Aorta (tissue), 5 donors: ENCODE measurements around the gene HNRNPH2. TPM values are rescaled to one million over a fixed set of nuclear protein-coding genes. Genes with fewer than 3 reads are reported as not detected.

Experiments used
- ATAC-seq: fragments of 200-7000 bp; cut with Tn5 transposase; one replicate; pipeline ENCODE4 v1.9.1; 2022; ENCODE audit warnings: moderate library complexity; ENCODE audit not compliant: low FRiP score
- DNase-seq, 2 donors: peaks; one replicate each; pipeline ENCODE4 v3.0.0-alpha.2; 2020
- H3K27ac ChIP-seq, 2 donors: one replicate each; pipeline ENCODE4 v1.5.1; 2013; ENCODE audit warnings: low read length in 2 of 2, mild to moderate bottlenecking in 2 of 2, moderate library complexity in 2 of 2, control low read depth in 1 of 2, inconsistent platforms in 1 of 2, low read depth in 1 of 2
- H3K27me3 ChIP-seq, 2 donors: one replicate each; pipeline ENCODE4 v1.6.1; 2013; ENCODE audit warnings: control low read depth in 1 of 2, low read length in 1 of 2, mild to moderate bottlenecking in 1 of 2, moderate library complexity in 1 of 2; ENCODE audit not compliant: insufficient read depth in 2 of 2, control insufficient read depth in 1 of 2
- H3K36me3 ChIP-seq, 2 donors: one replicate each; pipeline ENCODE4 v1.6.1; 2013; ENCODE audit warnings: control low read depth in 1 of 2, low read length in 1 of 2, mild to moderate bottlenecking in 1 of 2; ENCODE audit not compliant: insufficient read depth in 2 of 2, control insufficient read depth in 1 of 2
- H3K4me1 ChIP-seq, 2 donors: one replicate each; pipeline ENCODE4 v1.6.1; 2013; ENCODE audit warnings: low read length in 2 of 2, control low read depth in 1 of 2, mild to moderate bottlenecking in 1 of 2, moderate library complexity in 1 of 2; ENCODE audit not compliant: insufficient read depth in 2 of 2, control insufficient read depth in 1 of 2
- H3K4me3 ChIP-seq, 2 donors: one replicate each; pipeline ENCODE4 v1.5.1; 2013; ENCODE audit warnings: low read length in 2 of 2, control low read depth in 1 of 2, mild to moderate bottlenecking in 1 of 2
- H3K9me3 ChIP-seq: one replicate; pipeline ENCODE4 v1.6.1; 2013; ENCODE audit warnings: mild to moderate bottlenecking, low read length; ENCODE audit not compliant: control insufficient read depth
- WGBS, 2 donors: extraction: QIAGEN DNeasy Blood & Tissue Kit; methylation state at CpG; one replicate each; pipeline ENCODE4 v1.1.7; 2013; 5-methylcytosine and 5-hydroxymethylcytosine counted together
- intact Hi-C, 2 donors: fragments of 100-400 bp; cut with DNase I; formaldehyde crosslinking; loops; one replicate each; pipeline versions ENCODE4 v1.14.2 to v1.15.0; 2022
- long read RNA-seq, 2 donors: library from polyadenylated mRNA; unstranded; transcript quantifications; one replicate each; pipeline ENCODE4 v2.0.0, GENCODE V29; 2020 to 2021
- polyA plus RNA-seq, 2 donors: library from polyadenylated mRNA; stranded (reverse); fragments of 200-250 nt; gene quantifications; one replicate each; pipeline ENCODE4 v1.2.3, GENCODE V29; 2013
- total RNA-seq, 2 donors: library from RNA; stranded (reverse); fragmentation: NEBNext Ultra II Directional; extraction: Animal tissue kit (Norgen Biotek cat#: 25700); gene quantifications; one replicate each; pipeline ENCODE4 v1.2.1, GENCODE V29; 2021
- donor health status: healthy with polysubstance abuse.
- donor health status: Bipolar disorder and iron deficiency.
- donor health status: DM: no; HTN: no; CAD: no.
- donor health status: DM: no; HTN: no; CAD: no.
- donor health status: DM: yes; HTN: yes; CAD: no.

HNRNPH2 gene, protein sequence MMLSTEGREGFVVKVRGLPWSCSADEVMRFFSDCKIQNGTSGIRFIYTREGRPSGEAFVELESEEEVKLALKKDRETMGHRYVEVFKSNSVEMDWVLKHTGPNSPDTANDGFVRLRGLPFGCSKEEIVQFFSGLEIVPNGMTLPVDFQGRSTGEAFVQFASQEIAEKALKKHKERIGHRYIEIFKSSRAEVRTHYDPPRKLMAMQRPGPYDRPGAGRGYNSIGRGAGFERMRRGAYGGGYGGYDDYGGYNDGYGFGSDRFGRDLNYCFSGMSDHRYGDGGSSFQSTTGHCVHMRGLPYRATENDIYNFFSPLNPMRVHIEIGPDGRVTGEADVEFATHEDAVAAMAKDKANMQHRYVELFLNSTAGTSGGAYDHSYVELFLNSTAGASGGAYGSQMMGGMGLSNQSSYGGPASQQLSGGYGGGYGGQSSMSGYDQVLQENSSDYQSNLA
- 10 to 100 TPM; 52.9 to 53.1 TPM for total RNA-seq
- 10 to 100 TPM; 49.3 to 51.1 TPM for polyA plus RNA-seq
- long read RNA-seq, donor 1, transcript HNRNPH2-201 (2 exons, 2,223 nt), result major isoform, 366 of 378 reads
- long read RNA-seq, donor 1, partial matches to known transcripts, result 10 of 378 reads
- long read RNA-seq, donor 1, other reads (novel, unspliced or antisense), result 2 of 378 reads
- long read RNA-seq, donor 2, transcript HNRNPH2-201 (2 exons, 2,223 nt), result major isoform, 54 of 62 reads
- long read RNA-seq, donor 2, partial matches to known transcripts, result 8 of 62 reads
- long read RNA-seq, donor 2, other reads (novel, unspliced or antisense), result 0 of 62 reads

DNA sequence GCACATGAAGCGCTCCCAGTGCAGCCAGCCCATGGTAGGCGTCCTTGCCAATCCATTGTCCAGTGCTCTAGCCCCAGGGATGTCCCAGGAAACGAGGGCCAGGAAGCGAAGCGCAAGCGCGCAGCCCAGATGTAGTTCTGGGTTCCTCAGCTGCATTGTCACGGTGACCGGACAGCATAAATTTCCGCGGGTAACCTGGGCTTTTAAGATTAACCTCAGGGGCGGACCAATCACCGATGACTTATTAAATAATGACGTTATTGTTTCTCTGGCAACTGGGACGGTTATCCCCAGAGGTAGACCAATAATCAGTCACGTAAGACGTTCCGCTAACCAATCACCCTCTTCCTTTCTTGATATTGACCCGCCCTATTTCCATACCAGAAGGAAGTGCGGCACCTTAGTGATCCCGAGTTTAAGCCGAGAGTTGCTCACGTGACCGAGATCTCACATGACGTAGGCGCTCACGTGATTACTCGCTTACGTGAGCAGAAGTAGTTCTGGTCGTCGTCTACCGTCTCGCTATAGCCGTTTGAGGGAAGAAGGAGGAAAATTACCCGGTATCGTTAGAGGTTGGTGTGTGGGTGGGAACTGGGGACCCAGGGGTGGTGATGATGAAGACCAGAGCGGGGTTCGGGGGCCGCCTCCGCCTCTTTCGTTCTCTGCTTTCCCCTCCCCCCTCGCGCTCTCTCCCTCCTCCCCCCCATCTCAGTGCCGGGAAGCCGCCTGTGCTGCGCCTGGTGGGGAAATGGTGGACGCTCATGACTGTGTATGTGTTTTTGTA, at the start of gene HNRNPH2, which contains the start of gene GLA:
Gene HNRNPH2, plus strand, starts transcription at position 475 of the 784 bp plus-strand sequence. CDS start 3,767 bp downstream, outside the sequence.
Gene GLA, minus strand, starts transcription at position 178 of the 784 bp plus-strand sequence. Its CDS starts 22 bp downstream, at position 156.
- peak; percentile 91 to 93 for DNase-seq
- WGBS, 2 donors, result 0 to 27% methylated on average over 44 to 47 of the region's 47 CpGs
- H3K36me3 ChIP-seq, result no peaks in the 10 kb centered on the region
- H3K4me3 ChIP-seq, result peak within 1 kb of the TSS; percentile 54 to 95
- no peaks in the 10 kb centered on the region for H3K27me3 ChIP-seq
- H3K27ac ChIP-seq, result peak within 1 kb of the TSS; percentile 71 to 96
- ATAC-seq, result peak; percentile 95
- H3K4me1 ChIP-seq, result no peaks in the 10 kb centered on the region
- H3K9me3 ChIP-seq, result no peaks in the 10 kb centered on the region
- intact Hi-C loops, result no loop called here

DNA sequence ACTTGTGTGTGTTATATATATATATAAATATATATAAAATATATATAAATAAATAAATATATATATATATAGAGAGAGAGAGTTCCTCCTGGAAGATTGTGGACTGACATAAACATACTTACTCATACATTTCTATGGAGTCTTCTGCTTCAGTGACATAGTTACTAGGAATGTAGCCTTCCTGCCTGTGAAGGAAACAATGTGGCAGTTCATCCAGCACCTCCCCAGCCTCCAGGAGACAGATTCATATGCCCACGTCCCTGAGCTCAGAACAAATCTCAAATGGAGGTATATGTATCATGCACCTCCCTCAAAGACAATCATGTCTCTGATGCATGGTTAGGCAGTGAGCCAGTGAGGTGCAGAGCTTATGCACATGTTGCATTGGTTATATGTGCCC, 48.1 kb upstream of the HNRNPH2 start:
- H3K27me3 ChIP-seq, result no peaks in the 10 kb centered on the region
- intact Hi-C loops, result no loop called here
- ATAC-seq, result no peak
- H3K9me3 ChIP-seq, result no peaks in the 10 kb centered on the region
- H3K4me3 ChIP-seq, result no peak overlapping the region
- no peaks in the 10 kb centered on the region for H3K36me3 ChIP-seq
- DNase-seq, result no peak
- WGBS, 2 donors, result 54 to 57% methylated on average over 1 of the region's 1 CpG
- no peaks in the 10 kb centered on the region for H3K4me1 ChIP-seq
- H3K27ac ChIP-seq, result no peak overlapping the region

DNA sequence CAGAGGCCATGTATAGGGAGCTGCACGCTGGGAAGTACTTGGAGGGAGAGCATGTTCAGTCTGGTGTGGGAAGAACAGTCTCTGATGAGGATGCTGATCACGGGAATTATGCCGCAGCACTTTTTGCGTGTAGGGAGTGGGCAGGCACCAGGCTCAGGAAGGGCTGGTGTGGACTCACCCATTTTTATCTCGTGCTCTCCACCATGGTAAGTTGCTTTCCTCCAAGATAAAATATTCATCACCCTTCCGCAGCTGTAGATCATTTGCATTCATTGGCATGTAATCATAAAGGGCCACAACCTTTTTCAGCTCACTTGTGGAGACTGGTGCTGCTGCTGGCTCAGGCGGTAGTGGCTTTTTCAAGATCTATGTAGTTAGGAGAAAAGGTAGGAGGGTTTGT, 47.6 kb upstream of the HNRNPH2 start:
- Histone ChIP-seq H3K4me3 (no peak overlapping the region), H3K36me3 (no peaks in the 10 kb centered on the region), H3K9me3 (no peaks in the 10 kb centered on the region), H3K27me3 (no peaks in the 10 kb centered on the region), H3K27ac (no peak overlapping the region), H3K4me1 (no peaks in the 10 kb centered on the region)
- 61% methylated on average over 7 of the region's 7 CpGs for WGBS, 2 donors
- DNase-seq (no peak), ATAC-seq (no peak)
- intact Hi-C loops, result no loop called here

DNA sequence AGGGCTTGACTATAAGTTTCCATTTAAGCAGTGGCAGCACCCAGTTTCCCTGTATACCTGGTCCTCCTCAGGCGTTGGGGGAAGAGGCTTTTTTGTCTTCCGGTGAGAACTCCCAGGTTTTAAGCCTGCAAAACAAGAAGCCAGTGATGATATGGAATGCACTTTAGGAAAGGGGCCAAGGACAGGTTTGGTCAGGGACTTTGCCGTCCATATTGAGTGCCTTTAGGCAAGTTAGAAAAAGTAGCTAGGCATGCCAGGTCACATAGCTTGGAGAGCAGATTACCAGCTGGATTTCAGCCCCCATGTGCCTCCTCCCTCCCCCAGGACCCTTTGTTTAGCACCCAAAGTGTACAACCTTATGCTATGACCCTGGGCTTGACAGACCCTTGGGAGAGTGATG, 45.9 kb upstream of the HNRNPH2 start:
- Histone ChIP-seq H3K9me3 (no peaks in the 10 kb centered on the region), H3K4me3 (no peak overlapping the region), H3K4me1 (no peaks in the 10 kb centered on the region), H3K27ac (no peak overlapping the region), H3K27me3 (no peaks in the 10 kb centered on the region), H3K36me3 (no peaks in the 10 kb centered on the region)
- intact Hi-C loops, result no loop called here
- ATAC-seq, result no peak
- DNase-seq, result no peak
- 73 to 79% methylated on average over 3 of the region's 3 CpGs for WGBS, 2 donors

DNA sequence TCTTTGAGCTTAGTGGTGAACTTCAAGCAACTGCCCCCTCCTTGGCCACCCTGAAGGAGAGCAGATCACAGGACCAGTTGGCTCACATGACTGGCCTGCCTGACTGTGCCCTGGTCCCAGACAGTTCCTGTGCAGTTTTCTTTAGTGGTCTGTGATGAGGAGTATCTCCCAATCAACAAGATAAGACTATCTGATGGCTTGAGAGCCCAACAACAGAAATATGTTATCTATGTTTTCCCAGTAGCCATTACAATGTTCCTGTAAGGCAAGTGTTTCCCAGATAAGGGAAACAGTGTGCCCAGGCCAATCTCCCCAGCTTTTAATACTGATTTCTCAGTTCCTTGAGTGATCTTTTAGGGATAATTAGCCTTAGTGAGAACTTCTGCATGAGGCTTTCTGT, 45.3 kb upstream of the HNRNPH2 start:
- no peaks in the 10 kb centered on the region for H3K4me1 ChIP-seq
- no peak for ATAC-seq
- no peak for DNase-seq
- intact Hi-C loops, result no loop called here
- no peak overlapping the region for H3K27ac ChIP-seq
- no peaks in the 10 kb centered on the region for H3K36me3 ChIP-seq
- no peaks in the 10 kb centered on the region for H3K9me3 ChIP-seq
- no peak overlapping the region for H3K4me3 ChIP-seq
- no peaks in the 10 kb centered on the region for H3K27me3 ChIP-seq

DNA sequence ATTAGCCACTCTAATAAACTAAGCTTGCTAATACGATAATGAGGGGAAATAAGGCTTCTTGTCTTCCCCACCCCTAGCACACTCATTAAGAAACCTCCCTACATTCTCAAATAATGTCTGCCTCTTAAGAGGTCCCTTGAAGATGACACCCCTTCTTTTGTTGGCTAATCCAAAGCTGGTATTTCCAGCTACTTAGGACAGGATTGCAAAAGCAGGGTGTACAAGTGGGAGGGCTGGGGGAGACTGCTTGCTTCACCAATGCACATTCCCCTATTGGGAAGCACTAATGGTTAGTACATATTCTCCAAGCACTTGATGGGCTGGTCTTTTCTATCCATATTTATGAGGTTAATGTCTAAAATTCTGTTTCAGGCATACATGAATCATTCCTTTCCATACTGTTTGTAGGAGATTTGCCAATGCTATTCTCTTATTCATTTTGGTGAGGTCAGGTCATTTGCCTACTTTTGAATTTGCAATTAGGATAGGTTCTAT, 42.7 kb upstream of the HNRNPH2 start:
- Histone ChIP-seq H3K9me3 (no peaks in the 10 kb centered on the region), H3K4me1 (no peaks in the 10 kb centered on the region), H3K36me3 (no peaks in the 10 kb centered on the region), H3K4me3 (no peak overlapping the region), H3K27me3 (no peaks in the 10 kb centered on the region), H3K27ac (no peak overlapping the region)
- WGBS, 2 donors, result 92 to 100% methylated on average over 1 of the region's 1 CpG
- ATAC-seq, result no peak
- intact Hi-C loops, result no loop called here
- no peak for DNase-seq

DNA sequence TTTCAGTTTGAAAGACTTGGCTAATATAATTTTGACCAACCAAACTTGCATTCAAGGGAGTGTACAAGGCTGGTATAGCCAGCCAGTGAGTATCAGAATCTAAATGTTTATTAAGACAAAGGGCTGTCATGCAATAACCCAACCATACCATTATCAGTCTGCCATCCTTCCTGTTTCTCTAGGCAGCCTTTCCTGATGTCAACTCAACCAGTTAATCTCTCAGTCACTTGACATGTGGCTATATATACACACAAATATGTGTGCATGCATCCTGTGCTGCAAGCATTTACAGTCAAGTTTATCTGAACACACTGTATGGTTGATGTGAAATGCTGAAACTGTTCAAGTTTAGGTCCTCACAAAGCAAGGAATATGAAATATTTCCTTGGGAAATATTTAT, 39.2 kb upstream of the HNRNPH2 start:
- DNase-seq (no peak), ATAC-seq (no peak)
- Histone ChIP-seq H3K4me1 (no peaks in the 10 kb centered on the region), H3K27me3 (no peaks in the 10 kb centered on the region), H3K27ac (no peak overlapping the region), H3K4me3 (no peak overlapping the region), H3K9me3 (no peaks in the 10 kb centered on the region), H3K36me3 (no peaks in the 10 kb centered on the region)
- intact Hi-C loops, result no loop called here

DNA sequence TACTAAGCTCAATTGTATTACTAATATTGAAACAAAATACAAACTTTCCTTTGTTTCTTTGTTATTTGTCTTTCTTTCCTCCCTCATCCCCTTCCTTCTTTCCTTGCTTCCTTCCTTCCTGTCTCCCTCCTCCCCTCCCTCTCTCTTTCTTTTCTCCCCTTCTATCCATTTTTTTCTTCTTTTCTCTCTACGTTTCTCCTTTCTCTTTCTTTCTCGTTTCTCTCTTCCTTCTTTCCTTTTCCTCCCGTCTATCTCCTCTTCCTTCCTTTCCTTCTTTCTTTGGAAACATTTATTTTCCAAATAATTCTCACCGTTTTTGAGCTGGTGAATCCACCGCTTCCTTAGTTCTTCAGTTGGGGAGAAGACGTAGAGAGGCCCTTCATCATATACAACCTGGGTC, 38.3 kb upstream of the HNRNPH2 start:
- DNase-seq, result no peak
- H3K27me3 ChIP-seq, result no peaks in the 10 kb centered on the region
- ATAC-seq, result no peak
- H3K4me1 ChIP-seq, result no peaks in the 10 kb centered on the region
- no peaks in the 10 kb centered on the region for H3K36me3 ChIP-seq
- 64 to 82% methylated on average over 6 of the region's 6 CpGs for WGBS, 2 donors
- H3K27ac ChIP-seq, result no peak overlapping the region
- intact Hi-C loops, result no loop called here
- no peaks in the 10 kb centered on the region for H3K9me3 ChIP-seq
- H3K4me3 ChIP-seq, result no peak overlapping the region
